Osteocyte (in vitro differentiated cells): ENCODE results near the gene PDE4B. TPM values are rescaled to one million over a fixed set of nuclear protein-coding genes. Genes with fewer than 3 reads are reported as not detected.

Experiments
- DNase-seq: peaks from one replicate; pipeline ENCODE4 v3.0.0; 2021; ENCODE audit warnings: mixed read lengths; ENCODE audit not compliant: unreplicated experiment; ENCODE audit errors: extremely low spot score
- H3K27ac Mint-ChIP-seq: one replicate; pipeline ENCODE4 v1.8.0; 2021; ENCODE audit warnings: mild to moderate bottlenecking, mixed read lengths; ENCODE audit not compliant: unreplicated experiment
- H3K27me3 Mint-ChIP-seq: one replicate; pipeline ENCODE4 v1.8.0; 2021; ENCODE audit warnings: mixed read lengths; ENCODE audit not compliant: unreplicated experiment
- H3K36me3 Mint-ChIP-seq: one replicate; pipeline ENCODE4 v1.8.0; 2021; ENCODE audit warnings: mixed read lengths; ENCODE audit not compliant: unreplicated experiment
- H3K4me1 Mint-ChIP-seq: one replicate; pipeline ENCODE4 v1.8.0; 2021; ENCODE audit warnings: mixed read lengths; ENCODE audit not compliant: unreplicated experiment
- H3K4me3 Mint-ChIP-seq: one replicate; pipeline ENCODE4 v1.8.0; 2021; ENCODE audit warnings: mild to moderate bottlenecking, moderate library complexity, mixed read lengths; ENCODE audit not compliant: unreplicated experiment
- H3K9me3 Mint-ChIP-seq: one replicate; pipeline ENCODE4 v1.8.0; 2021; ENCODE audit warnings: mixed read lengths; ENCODE audit not compliant: unreplicated experiment
- total RNA-seq: library from RNA; stranded (reverse); gene quantifications from 2 replicates; pipeline ENCODE4 v1.2.1, GENCODE V29; 2021
- TF ChIP-seq, protein P1 (sequence below): fragments of 200-600 bp; sonication (generic); IDR thresholded peaks from 2 replicates; pipeline ENCODE4 v1.5.0; 2021; ENCODE audit warnings: antibody characterized with exemption, mild to moderate bottlenecking, moderate library complexity

The PDE4B gene
- total RNA-seq, 1 donor from 2014 or later = 53.1 TPM

- Mint-ChIP-seq H3K4me1 (peaks cover 34% of the 10 kb centered on the region), H3K36me3 (no peaks in the 10 kb centered on the region), H3K27me3 (no peaks in the 10 kb centered on the region), H3K27ac (no peak overlapping the region), H3K4me3 (no peak overlapping the region), H3K9me3 (peaks cover 3% of the 10 kb centered on the region)
- TF ChIP-seq, protein P1, sequence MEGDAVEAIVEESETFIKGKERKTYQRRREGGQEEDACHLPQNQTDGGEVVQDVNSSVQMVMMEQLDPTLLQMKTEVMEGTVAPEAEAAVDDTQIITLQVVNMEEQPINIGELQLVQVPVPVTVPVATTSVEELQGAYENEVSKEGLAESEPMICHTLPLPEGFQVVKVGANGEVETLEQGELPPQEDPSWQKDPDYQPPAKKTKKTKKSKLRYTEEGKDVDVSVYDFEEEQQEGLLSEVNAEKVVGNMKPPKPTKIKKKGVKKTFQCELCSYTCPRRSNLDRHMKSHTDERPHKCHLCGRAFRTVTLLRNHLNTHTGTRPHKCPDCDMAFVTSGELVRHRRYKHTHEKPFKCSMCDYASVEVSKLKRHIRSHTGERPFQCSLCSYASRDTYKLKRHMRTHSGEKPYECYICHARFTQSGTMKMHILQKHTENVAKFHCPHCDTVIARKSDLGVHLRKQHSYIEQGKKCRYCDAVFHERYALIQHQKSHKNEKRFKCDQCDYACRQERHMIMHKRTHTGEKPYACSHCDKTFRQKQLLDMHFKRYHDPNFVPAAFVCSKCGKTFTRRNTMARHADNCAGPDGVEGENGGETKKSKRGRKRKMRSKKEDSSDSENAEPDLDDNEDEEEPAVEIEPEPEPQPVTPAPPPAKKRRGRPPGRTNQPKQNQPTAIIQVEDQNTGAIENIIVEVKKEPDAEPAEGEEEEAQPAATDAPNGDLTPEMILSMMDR = no peak
- DNase-seq = no peak
Observed at GRCh38 chr1:66285618-66286270, 493.0 kb downstream of the PDE4B start.

GRCh38 chr1:66286307-66286706, 493.6 kb downstream of the PDE4B start:
- H3K27me3 Mint-ChIP-seq = no peaks in the 10 kb centered on the region
- H3K4me3 Mint-ChIP-seq = no peak overlapping the region
- H3K36me3 Mint-ChIP-seq = no peaks in the 10 kb centered on the region
- peaks cover 35% of the 10 kb centered on the region for H3K4me1 Mint-ChIP-seq
- no peak for DNase-seq
- TF ChIP-seq, protein P1 = no peak
- H3K9me3 Mint-ChIP-seq = peaks cover 3% of the 10 kb centered on the region
- no peak overlapping the region for H3K27ac Mint-ChIP-seq

- no peak for DNase-seq
- H3K9me3 Mint-ChIP-seq = peaks cover 3% of the 10 kb centered on the region
- no peaks in the 10 kb centered on the region for H3K36me3 Mint-ChIP-seq
- TF ChIP-seq, protein P1 = no peak
- no peaks in the 10 kb centered on the region for H3K27me3 Mint-ChIP-seq
- no peak overlapping the region for H3K27ac Mint-ChIP-seq
- H3K4me3 Mint-ChIP-seq = no peak overlapping the region
- H3K4me1 Mint-ChIP-seq = peaks cover 37% of the 10 kb centered on the region
Observed at GRCh38 chr1:66288048-66288447, 495.4 kb downstream of the PDE4B start.

- H3K4me3 Mint-ChIP-seq = no peak overlapping the region
- TF ChIP-seq, protein P1 = no peak
- H3K4me1 Mint-ChIP-seq = peaks cover 42% of the 10 kb centered on the region
- H3K9me3 Mint-ChIP-seq = no peaks in the 10 kb centered on the region
- peak overlapping the region; percentile 32 for H3K27ac Mint-ChIP-seq
- H3K27me3 Mint-ChIP-seq = no peaks in the 10 kb centered on the region
- no peaks in the 10 kb centered on the region for H3K36me3 Mint-ChIP-seq
- no peak for DNase-seq
Observed at GRCh38 chr1:66290761-66291530, 498.3 kb downstream of the PDE4B start.

- DNase-seq = no peak
- H3K4me1 Mint-ChIP-seq = peaks cover 36% of the 10 kb centered on the region
Observed at GRCh38 chr1:66291531-66291864, 498.8 kb downstream of the PDE4B start.

More at GRCh38 chr1:66291531-66291864, 498.8 kb downstream of the PDE4B start:
- H3K36me3 Mint-ChIP-seq = no peaks in the 10 kb centered on the region
- H3K4me3 Mint-ChIP-seq = no peak overlapping the region
- no peaks in the 10 kb centered on the region for H3K9me3 Mint-ChIP-seq
- H3K27ac Mint-ChIP-seq = peak overlapping the region; percentile 31
- H3K27me3 Mint-ChIP-seq = no peaks in the 10 kb centered on the region
- TF ChIP-seq, protein P1 = no peak
